ENCODE results near the gene GATA2.

The GATA2 gene

DNA sequence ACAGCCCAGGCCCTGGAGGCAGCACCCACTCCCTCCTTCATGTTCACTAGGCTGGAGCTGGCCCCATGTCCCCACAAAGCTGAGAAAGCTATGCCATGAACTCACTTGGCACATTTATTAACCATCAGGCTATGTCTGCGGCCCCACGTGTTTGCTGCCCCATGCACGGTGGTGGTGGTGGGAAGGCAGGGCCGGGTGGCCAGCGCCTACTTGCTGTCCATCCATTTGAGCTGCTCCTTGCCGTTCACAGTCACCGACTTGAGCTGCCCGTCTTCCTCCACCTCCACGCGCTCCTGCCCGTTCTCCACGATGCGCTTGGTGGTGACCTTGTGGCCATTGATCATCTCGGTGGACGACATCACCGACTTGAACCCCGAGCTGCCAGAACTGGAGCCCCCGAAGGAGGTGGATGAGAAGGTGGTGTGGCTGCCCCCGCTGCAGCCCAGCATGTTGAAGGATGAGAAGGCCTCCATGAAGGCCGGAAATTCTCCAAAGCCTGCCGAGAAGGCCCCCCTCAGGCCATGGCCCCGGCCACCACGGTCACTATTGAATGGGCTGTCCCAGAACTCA, 30.6 kb downstream of the GATA2 start:
- TF ChIP-seq, protein P1, sequence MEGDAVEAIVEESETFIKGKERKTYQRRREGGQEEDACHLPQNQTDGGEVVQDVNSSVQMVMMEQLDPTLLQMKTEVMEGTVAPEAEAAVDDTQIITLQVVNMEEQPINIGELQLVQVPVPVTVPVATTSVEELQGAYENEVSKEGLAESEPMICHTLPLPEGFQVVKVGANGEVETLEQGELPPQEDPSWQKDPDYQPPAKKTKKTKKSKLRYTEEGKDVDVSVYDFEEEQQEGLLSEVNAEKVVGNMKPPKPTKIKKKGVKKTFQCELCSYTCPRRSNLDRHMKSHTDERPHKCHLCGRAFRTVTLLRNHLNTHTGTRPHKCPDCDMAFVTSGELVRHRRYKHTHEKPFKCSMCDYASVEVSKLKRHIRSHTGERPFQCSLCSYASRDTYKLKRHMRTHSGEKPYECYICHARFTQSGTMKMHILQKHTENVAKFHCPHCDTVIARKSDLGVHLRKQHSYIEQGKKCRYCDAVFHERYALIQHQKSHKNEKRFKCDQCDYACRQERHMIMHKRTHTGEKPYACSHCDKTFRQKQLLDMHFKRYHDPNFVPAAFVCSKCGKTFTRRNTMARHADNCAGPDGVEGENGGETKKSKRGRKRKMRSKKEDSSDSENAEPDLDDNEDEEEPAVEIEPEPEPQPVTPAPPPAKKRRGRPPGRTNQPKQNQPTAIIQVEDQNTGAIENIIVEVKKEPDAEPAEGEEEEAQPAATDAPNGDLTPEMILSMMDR (conservative IDR thresholded peaks at IDR 0.05; ENCODE audit: low read length), result no peak
- DNase-seq (ENCODE audit: low read depth), result no peak
- no peak overlapping the region for H3K4me3 ChIP-seq (ENCODE audit: low read length)

DNA sequence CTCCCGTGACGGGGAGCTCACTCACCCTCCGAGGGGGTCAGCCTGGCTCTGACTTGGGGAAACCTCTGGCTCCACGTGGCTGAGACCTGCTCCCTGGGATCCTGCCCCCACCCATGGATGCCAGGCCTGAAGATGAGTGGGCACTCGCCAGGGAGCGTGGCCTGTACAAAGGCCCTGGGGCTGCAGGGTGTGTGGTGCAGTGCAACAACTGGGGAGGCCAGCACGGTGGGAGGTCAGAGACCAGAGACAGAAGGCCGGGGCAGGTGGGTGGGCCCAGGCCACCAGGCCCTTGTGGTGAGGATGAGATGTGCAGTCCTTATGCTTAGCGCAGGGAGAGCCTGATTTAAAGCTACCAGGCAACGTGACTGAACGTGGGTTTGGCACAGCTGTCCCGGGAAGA, 31.3 kb downstream of the GATA2 start:
- no peak overlapping the region for H3K4me3 ChIP-seq (ENCODE audit: low read length)
- TF ChIP-seq, protein P1 (conservative IDR thresholded peaks at IDR 0.05; ENCODE audit: low read length), result no peak
- DNase-seq (ENCODE audit: low read depth), result no peak

DNA sequence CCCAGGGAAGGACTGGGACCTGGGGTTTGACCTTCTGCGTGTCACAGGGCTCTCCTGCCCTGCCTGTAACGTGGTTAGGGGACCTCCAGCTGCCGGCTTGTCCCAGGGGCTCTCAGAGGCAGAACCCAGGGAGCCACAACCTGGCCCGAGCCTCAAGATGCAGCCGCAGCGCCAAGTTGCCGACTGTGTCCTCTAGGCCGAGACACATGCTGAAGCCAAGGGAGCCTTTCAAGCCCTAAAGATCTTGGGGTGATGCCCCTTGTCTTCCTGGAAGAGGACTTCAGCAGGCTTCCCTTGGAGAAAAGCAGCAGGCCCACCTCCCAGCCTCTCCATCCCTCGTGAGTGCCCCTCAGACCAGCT, 33.6 kb downstream of the GATA2 start:
- DNase-seq (ENCODE audit: low read depth), result no peak
- no peak overlapping the region for H3K4me3 ChIP-seq (ENCODE audit: low read length)
- TF ChIP-seq, protein P1 (conservative IDR thresholded peaks at IDR 0.05; ENCODE audit: low read length), result no peak

DNA sequence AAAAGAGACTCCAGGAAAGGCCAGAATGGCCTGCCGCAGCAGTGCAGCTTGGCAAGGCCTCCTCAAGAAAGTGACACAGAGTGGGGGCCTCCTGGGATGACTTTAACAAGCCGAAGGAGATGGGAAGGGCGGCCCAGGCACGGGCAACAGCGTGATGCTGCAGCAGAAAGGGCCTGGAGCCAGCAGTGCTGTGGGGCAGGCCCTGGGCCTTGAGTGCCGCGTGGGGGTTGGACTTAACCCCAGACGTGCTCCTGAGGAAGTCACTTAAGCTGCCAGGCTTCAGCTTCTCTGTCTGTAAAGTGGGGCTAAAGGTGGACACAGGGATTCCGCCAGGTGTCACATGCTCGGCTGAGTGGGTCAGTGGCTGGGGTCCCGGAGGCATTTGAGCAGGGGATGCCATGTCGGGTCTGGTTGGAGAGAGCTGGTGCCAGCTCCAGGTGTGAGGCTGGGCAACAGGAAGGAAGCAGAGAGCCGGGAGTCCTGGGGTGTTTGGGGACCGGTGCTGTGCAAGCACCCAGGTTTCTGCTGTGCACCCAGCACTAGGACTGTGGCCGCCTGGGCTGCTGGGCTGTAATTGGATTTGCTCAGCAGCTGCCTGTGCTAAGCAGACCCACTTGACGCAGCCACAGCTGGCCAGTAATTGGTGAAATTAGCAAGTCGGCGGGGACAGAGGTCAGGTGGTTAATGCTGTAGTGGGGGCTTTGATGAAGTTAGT, 34.1 kb downstream of the GATA2 start:
- H3K4me3 ChIP-seq (ENCODE audit: low read length), result no peak overlapping the region
- no peak for DNase-seq (ENCODE audit: low read depth)
- TF ChIP-seq, protein P1 (conservative IDR thresholded peaks at IDR 0.05; ENCODE audit: low read length), result no peak

DNA sequence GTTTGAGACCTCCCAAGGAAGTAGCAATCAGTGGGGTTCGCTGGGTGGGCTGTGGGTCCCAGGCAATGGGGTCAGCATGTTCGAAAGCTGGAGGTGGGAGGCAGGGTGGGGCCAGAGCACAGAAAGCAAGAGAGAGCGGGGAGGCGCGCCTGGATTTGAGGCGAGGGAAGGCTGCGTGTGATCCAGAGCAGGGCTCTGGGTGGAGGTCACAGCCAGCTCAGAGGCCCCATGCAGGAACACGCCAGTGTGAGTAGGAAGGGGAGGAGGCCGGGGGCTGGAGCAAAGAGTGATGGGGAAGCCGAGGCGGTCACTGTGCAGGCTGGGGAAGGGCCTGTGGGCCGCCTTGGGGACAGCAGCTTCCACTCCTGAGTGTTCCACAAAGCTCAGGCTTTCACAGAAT, 35.1 kb downstream of the GATA2 start:
- DNase-seq (ENCODE audit: low read depth), result no peak
- no peak overlapping the region for H3K4me3 ChIP-seq (ENCODE audit: low read length)
- TF ChIP-seq, protein P1 (conservative IDR thresholded peaks at IDR 0.05; ENCODE audit: low read length), result no peak

DNA sequence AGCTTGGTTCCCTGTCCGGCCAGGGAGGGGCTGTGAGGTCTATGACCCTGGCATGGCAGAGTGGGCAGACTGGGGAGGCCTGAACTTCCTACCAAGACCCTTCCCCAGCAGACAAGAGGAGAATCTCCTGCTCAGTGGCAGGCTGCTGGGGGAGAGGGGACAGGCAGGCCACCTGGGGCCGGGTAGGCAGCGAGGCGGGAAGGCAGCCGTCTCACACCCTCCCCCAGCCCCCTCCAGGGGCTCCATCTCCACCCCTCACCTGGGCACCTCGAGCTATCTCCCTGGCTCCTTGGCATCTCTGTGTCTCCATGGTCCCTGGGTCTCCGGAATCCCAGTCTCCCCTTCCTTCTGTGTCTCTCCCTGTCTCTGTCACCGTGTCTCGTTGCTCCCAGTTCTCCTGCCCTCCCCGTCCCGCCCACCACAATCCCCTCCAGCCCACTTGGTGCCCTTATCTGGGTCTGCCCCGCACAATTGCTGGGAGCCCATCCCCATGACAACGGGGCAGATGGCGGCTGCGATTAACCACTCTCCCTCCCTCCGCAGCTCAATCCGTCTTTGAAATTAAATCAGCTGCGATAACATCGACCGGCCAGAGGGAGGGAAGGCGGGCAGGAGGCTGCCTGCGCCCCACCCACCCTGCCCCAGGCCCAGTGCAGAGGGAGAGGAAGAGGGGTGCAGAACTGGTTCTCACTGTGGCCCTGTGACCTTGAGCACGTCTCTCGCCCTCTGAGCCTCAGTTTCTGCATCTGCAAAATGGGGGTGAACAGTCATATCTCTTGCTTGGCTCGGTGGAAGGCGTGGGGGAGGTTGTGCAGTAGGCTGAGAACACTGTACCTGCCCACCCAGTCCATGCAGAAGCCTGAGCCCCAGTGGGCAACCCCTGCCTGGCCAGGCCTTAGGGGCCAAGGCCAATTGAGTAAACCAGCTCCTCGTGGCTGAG, 36.0 kb downstream of the GATA2 start:
- TF ChIP-seq, protein P1 (conservative IDR thresholded peaks at IDR 0.05; ENCODE audit: low read length), result no peak
- H3K4me3 ChIP-seq (ENCODE audit: low read length), result no peak overlapping the region
- DNase-seq (ENCODE audit: low read depth), result no peak
